Measurements from ENCODE around the gene MDFIC2.

The MDFIC2 gene

GRCh38 chr3:70256566-70256965, 55.9 kb downstream of the MDFIC2 start:
- TF ChIP-seq, protein P1, sequence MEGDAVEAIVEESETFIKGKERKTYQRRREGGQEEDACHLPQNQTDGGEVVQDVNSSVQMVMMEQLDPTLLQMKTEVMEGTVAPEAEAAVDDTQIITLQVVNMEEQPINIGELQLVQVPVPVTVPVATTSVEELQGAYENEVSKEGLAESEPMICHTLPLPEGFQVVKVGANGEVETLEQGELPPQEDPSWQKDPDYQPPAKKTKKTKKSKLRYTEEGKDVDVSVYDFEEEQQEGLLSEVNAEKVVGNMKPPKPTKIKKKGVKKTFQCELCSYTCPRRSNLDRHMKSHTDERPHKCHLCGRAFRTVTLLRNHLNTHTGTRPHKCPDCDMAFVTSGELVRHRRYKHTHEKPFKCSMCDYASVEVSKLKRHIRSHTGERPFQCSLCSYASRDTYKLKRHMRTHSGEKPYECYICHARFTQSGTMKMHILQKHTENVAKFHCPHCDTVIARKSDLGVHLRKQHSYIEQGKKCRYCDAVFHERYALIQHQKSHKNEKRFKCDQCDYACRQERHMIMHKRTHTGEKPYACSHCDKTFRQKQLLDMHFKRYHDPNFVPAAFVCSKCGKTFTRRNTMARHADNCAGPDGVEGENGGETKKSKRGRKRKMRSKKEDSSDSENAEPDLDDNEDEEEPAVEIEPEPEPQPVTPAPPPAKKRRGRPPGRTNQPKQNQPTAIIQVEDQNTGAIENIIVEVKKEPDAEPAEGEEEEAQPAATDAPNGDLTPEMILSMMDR (conservative IDR thresholded peaks at IDR 0.05): no peak
- no peak overlapping the region for H3K27ac ChIP-seq

DNA sequence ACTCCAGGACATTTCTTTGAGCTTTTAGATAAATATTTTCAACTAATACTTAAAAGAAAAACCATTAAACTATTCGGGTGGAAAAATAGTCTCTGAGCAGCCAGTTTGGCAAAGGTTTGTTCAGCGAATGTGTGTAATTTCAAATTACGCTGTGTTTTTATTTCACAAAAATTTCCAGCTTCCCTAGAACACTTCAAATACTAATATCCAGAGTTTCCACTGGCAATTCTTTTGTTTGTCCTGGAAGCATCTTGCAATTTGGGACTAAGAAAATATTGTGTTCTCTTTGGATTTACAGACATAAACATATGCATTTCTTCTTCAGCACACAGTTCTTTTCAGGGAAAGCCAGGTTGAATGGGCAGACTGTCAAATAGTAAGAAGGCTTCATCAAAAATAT, 61.9 kb downstream of the MDFIC2 start:
- no peak overlapping the region for H3K27ac ChIP-seq
- TF ChIP-seq, protein P1 (conservative IDR thresholded peaks at IDR 0.05): no peak

DNA sequence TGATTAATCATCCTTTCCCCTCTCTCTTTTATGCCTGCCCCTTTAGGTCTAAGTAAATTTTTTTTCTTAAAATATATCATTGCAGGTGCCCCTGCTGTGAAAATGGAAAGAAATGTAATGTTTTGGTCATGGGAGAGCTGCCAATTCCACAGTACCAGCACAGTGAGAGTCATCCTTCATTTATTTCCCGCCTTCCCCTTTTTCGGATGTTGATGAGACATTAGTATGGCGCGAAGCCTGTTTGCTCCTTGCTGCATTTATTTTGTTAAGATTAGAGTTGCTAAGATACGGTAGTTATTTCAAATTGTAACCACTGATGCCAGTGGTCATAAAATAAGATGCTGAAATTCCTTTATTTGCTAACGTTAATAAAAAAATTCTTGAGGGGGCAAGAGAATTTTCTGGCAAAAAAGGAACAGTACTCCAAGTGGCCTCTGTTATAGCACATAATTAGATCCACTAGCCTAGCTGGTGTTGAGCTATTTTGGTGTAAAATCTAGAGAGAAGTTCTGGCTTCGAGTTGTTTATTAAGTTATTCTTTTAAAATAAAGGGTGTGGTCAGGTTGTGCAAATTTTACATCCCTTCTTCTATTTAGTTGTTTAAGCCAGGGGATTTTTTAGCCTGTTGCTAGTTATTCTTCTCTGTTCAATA, 62.8 kb downstream of the MDFIC2 start:
- TF ChIP-seq, protein P1 (conservative IDR thresholded peaks at IDR 0.05): no peak
- no peak overlapping the region for H3K27ac ChIP-seq

- H3K27ac ChIP-seq: no peak overlapping the region
- TF ChIP-seq, protein P1 (conservative IDR thresholded peaks at IDR 0.05): no peak
These were observed 63.6 kb downstream of the MDFIC2 start for GRCh38 chr3:70248856-70249255.

- no peak overlapping the region for H3K27ac ChIP-seq
- TF ChIP-seq, protein P1 (conservative IDR thresholded peaks at IDR 0.05): no peak
These were observed 64.5 kb downstream of the MDFIC2 start for GRCh38 chr3:70247955-70248354.

DNA sequence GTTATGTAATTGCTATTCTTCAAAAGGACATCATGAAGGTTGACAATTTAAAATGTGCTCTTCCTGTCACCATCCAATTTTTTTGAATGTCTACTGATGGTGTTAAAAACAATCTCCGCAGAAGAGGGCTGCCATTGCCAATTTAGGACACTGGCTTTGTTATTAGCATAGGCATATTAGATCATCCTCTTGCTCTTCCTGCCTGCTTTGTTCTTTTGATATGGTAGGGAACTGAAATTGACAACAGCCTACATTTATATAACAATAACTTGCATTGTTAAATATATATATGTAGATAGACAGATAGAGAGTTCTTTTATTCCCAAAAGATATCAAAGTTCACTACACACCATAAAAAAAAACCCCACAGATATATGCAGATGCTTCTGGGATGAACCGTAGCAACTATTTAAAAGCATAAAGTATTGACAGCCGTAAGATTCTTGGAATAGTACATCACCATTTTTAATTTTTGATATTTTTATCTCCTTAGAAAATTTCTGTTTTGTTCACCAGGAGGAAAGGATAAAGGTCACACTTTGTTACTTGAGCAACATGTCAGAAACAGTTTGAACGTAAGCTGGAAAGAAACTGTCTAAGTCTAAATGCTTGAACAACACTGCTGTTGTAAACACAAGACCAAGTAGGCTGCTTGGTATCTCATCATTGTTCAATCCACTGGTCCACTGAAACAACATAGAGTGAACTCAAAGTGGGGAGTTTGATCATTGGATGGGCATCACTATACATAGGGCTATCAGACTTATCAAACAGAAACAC, 66.5 kb downstream of the MDFIC2 start:
- TF ChIP-seq, protein P1 (conservative IDR thresholded peaks at IDR 0.05): no peak
- no peak overlapping the region for H3K27ac ChIP-seq

DNA sequence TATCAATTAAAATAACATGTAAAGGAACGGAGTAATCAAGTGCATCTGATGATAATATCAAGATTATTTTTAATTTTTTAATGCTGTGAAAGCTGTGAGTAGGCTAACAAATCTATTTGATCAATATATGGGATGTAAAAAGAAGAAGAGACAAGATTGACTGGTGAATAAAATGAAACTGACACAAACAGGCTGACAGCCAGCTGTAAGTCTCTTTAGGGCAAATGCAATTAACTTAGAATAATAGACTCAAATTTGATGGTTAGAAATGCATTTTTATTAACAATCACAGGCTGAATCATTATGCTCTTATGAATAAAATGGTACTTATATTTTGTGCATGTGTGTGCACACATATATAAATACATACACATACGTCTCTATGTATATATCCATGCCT, 68.0 kb downstream of the MDFIC2 start:
- no peak overlapping the region for H3K27ac ChIP-seq

More for the DNA sequence above, 68.0 kb downstream of the MDFIC2 start:
- TF ChIP-seq, protein P1 (conservative IDR thresholded peaks at IDR 0.05): no peak
